NCI-H1694 (cell line): ENCODE results near the gene BYSL.
"Not testable (repeated sequence)": the region's sequence is repeated elsewhere in the genome, so short reads cannot be mapped to it uniquely, and the experiment has no call there.

ENCODE experiments used
- DNase-seq: peaks from one replicate; lab custom pipeline; 2025; lab: John Stamatoyannopoulos, UW

BYSL gene

DNA sequence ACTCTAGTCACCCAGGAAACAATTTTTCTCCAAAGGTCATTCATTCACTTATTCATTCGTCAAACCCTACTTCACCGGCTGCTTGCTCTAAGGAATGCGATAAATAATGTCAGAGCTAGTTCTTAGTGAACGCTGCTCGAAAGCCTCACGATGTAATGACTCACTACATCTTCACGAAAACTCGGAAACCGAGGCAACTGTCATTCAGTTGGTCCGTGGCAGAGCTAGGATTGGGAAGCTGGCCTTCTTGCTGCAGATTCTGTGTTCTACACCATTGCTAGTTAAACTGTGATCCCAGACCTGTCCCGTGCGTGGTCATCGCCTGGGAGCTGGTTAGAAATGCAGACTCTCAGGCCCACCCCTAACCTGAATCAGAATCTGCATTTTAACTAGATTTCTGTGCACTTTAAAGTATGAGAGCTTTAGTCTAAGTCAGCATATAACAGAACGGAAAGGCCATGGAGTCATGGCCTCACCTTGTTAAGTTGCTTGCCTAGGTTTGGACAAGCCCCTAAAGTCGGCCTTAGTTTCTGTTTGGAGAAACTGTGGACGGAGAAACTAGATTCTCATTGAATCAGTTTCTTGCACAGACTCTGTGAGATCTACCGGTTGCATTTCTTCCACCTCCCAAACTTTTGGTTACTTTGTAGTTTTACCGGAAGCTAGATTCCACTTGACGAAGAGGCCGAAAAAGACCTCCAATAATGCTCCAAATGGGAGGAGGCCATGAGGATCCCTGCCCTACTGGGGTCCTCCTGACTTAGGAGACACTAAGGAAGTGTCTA lies 21.0 kb downstream of the BYSL start:
- no peak for DNase-seq

DNA sequence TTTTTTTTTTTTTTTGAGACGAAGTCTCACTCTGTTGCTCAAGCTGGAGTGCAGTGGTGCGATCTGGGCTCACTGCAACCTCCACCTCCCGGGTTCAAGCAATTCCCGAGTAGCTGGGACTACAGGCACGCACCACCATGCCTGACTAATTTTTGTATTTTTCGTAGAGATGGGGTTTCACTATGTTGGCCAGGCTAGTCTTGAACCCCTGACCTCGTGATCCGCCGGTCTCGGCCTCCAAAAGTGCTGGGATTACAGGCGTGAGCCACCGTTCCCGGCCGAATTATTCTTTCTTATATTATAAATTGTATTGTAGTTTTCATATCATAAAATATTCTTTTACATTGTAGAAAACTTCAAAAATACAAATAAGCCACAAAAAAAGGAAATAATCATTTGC lies 21.6 kb downstream of the BYSL start:
- DNase-seq: not testable (repeated sequence)

DNA sequence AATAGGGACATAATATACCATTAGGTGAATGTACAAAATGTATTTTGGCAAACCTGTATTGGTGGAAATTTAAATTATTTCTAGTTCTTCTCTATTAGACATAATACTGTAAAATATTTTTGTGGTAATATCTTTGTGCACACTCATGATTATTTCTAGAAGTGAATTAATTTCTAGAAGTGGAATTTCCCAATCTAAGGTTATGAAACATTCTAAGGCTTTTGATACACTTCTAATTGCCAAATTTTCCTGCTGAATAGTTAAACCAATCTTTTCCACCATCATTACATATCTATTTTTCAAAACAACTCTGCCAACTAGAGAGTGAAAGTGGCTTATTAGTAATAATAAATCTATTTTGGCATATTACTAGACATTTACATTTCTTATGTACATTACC lies 22.2 kb downstream of the BYSL start:
- no peak for DNase-seq

DNA sequence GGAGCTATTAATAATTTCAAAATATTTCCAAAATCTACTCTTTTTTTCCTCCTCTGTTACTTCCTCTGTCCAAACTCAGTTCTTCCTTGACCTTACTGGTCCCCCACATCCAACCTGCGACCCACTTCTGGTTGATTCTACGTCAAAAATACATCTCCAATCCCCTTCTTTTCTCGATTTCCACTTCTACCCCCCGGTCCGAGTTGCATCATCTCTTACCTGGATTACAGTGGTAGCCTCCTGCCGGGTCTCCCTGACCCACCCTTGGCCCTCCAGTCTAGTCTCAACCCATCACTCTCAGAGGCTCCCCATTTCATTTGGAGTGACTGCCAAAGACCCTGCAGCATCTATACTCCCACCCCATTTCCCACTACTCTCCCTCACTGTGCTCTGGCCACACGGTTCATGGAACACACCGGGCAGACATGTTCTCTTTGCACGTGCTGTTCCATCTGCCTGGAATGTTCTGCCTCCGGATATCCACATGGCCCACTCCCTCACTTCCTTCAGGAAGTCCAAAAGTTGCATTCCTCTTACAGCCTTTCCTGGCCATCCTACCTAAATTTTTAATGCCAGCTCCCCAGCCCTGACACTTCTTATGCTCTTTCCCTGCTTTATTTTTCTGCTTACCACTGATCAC lies 26.4 kb downstream of the BYSL start:
- DNase-seq: no peak

- no peak for DNase-seq
These were observed 33.4 kb downstream of the BYSL start for GRCh38 chr6:41954668-41955067.

- no peak for DNase-seq
These were observed 34.1 kb downstream of the BYSL start for GRCh38 chr6:41955412-41955811.

GRCh38 chr6:41957117-41957516 lies 35.8 kb downstream of the BYSL start:
- no peak for DNase-seq

DNA sequence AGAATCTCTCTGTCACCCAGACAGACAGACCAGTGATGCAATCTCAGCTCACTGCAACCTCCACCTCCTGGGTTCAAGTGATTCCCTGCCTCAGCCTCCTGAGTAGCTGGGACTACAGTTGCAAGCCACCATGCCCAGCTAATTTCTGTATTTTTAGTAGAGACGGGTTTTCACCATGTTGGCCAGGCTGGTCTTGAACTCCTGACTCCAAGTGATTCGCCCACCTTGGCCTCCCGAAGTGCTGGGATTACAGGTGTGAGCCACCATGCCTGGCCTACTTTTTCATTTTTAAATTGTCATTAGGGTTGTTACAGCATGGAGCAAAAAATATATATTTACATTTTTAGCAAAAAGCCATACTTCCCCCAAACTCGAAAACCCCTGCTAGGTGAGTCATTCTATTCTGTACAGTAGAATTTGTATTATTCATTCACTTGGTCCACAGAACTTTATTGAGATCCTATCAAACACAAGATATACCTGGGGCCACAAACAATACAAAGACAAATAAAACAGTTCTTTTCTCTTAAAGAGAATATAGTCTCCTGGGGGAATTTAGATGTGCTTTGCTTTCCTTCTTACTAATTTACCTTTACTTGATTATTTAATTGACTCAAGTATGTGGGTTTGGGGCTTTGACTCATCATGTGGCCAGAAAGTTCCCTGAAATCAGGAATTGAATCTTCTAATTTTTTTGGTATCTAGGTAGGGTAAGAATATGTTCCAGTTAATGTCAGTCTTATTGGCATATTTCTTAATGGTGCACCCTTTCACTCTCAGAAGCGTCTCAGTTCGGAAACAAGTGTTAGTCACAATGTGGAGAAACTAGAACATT lies 36.9 kb downstream of the BYSL start:
- no peak for DNase-seq

- no peak for DNase-seq
These were observed 38.7 kb downstream of the BYSL start for GRCh38 chr6:41960028-41960427.

DNA sequence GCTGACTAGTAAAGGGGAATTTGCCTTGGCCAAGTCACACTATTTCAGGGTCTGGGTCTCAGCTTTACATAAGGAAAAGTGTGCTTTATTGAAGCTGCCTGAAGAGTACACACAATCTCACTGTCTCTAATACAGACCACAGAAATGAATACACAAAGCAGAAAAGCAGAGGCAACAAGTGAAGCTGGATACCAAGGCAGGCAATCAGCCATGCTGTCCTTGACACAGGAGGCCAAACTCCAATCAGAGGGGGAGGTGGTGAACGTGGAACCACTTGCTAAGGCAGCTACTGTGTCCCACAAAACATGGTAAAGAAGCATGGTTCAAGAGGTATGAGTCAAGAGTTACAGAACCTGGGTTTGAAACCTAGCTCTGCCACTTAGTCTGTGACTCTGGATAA lies 42.1 kb downstream of the BYSL start:
- no peak for DNase-seq

DNA sequence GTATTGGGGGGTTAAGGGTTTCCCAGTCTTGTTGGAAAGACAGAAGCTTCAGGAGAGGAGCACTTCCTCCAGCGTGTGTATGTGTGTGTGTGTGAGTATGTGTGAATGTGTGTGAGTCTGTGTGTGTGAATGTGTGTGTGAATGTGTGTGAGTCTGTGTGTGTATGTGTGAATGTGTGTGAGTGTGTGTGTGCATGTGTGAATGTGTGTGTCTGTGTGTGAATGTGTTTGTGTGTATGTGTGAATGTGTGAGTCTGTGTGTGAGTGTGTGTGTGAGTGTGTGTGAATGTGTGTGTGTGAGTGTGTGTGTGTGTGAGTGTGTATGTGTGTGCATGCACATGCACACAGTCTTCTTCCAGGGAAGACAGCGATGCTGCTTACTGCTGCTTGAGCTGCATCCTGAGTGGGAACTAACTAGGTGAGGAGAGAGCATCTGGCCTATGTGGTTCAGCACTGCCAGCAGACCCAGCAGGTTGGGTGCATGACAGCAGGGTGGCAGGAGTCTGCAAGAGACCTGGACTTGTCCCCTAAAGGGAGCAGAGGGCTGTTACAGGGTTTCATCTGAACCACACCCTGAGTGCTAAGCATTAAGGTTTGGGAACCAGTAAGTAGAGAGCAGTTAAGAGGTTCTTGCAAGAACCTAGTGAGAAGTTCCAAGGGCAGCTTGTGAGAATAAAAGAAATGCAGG lies 43.0 kb downstream of the BYSL start:
- DNase-seq: peak; percentile 41

DNA sequence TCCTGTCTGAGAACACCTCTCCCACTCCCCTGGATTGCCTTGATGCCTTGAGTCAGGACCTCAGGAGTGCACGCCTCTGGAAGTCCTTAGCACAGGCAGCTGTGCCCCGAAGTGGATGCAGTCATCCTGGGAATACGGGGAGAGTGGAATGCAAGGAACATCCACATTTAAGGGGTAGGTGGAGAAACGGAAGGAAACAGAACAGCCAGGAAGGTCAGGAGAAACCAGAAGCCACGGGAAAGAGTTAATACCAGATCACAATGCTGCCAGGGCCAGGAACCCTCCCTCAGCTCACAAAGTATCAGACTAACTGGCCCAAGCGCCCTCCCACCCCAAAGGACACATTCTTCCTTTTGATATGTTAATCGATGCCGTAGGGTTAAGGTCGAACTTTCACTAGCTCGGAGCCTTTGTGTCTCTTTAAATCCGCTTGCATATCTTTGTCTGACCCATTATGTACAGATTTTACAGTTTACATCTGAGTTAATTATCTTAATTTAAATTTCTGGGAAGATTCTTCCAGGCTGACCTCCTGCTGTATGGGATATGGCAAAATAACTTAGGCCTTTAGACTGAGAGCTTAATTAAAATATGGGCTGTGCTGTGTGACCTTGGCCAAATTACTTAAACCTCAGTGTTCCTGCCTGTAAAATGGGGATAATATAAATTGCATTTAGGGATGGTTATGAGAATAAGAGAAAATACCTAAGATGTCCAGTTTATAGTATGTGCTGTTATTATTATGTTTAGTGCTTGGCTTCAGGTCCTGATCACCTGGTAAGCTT lies 44.3 kb downstream of the BYSL start:
- no peak for DNase-seq

DNA sequence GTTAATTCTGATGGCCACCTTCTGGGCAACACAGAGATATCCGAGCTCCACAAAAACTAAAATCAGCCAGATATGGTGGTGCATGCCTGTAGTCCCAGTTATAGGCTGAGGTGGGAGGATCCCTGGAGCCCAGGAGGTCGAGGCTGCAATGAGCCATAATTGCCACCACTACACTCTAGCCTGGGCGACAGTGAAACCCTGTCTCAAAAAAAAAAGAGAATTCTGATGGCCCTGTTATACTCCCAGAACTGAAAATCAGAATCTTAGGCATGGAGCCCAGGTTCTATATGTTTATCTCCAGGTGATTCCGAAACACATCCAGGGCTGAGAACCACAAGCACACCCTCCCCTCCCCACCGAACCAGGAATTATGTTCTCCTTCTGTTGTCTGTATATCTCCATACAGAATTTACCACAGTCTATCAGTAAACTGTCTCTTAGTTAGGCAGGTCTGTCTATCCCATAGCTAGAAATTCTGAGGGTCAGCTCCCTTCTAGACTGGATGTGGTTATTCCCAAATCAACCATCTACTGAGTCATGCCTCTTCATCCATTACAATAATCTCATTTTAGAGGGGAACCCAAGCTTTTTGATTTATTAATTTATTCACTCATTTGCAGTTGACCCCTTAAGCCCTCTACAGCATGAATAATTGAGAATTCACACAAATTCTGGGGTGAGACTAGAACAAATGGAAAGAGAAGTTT lies 45.1 kb downstream of the BYSL start:
- no peak for DNase-seq

DNA sequence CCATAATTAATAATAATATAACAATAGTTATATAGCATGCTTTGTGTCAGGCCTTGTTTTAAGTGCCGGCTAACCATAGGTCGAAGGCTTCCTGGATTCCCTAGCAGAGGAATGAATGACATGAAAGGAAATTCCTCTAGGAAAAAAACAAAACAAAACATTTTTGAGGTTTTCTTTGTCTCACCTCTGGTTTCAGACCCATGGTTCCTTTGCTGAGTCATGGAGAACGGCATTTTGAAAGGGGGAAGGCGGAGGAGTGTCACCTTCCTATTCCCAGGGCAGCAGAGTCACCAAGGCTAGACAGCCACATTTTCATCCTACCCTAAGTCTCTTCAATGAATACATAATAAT lies 45.6 kb downstream of the BYSL start:
- no peak for DNase-seq

DNA sequence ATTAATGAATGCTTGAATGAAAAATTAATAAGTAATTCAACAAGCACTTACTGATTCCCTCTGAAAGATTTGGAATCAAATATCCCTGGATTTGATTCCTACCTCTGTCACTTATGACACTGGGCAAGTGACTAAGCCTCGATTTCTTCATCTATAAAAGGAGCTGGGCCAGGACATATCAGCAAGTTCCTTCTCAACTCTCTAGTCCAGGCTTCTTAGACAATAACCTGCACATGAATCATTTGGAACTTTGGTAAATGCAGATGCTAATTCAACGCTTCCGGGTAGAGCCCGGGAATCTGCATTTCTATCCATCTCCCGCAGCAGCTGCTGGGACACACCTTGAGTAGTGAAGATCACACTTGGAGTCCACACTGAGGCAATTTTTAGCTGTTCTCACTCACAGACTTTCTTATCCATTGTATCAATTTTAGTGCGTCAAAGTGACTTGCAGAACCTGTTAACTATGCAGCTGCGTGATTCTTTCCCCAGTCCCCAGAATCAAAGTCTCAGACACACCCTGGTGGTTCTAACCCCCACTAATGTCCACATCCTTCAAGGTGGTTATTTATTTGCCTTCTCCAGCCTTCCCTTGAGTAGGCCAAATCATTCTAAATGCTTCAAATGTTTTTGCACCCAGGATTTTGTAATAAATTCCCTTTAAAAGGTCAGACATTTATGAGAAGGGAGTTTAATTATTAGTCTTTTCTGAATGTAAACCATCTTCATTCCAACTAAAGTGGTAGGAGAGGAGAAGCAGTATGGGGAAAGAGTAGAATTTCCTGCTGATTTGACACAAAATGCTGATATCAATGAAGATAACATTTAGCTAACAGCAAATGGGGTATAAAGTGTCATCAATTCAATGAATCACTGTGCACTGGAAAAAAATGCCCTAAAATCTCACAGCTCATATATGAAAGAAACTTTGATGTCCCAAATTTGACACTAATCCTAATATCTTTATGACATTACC lies 46.3 kb downstream of the BYSL start:
- no peak for DNase-seq

DNA sequence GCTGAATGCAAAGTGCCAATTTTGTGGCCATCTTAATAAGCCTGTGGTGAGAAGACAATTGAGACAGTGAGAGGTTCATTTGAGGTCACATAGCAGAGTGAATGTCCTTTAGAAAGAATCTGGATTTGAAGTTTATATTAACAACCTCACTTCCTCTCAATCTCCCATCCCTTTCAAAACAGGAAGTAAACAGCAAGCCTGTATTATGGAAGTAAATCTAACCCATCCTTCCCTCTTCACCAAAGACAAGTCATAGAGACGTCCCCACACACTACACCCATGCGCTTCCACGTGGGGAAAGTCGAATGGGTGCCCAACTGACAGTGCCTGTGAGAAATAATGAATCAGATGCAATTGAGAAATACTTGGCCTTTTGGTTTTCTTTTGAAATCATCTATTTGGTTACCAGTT lies 49.1 kb downstream of the BYSL start:
- no peak for DNase-seq

GRCh38 chr6:41972826-41973225 lies 51.5 kb downstream of the BYSL start:
- DNase-seq: peak; percentile 60

DNA sequence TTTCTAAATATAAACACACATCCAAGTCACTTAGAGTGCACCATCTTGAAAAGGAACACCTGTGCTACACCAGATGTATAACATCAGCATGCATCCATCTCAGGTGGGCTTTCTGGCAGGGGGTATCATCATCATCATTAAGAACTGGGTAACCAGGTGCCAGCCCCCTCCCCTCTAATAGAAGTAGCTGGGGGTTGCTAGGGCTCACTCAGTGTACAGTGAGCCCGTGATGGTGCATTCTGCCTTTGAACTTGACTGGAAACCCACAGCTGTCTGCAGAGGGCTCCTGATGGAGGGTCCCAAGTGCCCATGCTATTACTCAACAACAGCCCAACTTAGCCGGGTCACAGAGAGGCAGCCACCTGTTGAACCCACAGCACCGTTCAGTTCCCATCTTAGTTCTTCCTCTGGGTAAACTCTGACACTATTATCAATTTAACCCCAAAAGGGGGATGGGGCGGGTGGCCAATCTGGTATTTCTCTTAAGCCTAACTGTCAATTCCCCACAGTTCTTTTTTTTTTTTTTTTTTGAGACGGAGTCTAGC lies 53.1 kb downstream of the BYSL start:
- DNase-seq: no peak

DNA sequence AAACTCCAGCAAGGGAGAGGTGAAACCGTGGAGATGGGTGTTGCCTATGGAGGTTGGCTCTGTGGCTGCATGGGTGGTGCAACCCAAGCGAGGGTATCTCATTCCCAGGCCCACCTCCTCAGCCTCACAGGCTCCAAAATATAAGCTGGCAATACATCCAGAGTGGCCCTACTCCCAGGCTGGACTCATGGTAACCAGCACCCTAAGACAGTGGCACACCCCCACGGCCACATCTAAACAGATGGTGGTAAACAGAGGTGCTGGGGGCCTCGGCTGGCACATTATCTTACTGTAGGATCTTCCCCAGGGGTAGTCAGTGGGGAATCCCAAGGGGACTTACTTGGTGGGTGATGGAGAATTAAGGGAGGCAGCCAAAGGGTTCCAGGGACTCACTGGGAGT lies 54.0 kb downstream of the BYSL start:
- DNase-seq: no peak
